ENCODE measurements around the gene SPEG.

The SPEG gene

DNA sequence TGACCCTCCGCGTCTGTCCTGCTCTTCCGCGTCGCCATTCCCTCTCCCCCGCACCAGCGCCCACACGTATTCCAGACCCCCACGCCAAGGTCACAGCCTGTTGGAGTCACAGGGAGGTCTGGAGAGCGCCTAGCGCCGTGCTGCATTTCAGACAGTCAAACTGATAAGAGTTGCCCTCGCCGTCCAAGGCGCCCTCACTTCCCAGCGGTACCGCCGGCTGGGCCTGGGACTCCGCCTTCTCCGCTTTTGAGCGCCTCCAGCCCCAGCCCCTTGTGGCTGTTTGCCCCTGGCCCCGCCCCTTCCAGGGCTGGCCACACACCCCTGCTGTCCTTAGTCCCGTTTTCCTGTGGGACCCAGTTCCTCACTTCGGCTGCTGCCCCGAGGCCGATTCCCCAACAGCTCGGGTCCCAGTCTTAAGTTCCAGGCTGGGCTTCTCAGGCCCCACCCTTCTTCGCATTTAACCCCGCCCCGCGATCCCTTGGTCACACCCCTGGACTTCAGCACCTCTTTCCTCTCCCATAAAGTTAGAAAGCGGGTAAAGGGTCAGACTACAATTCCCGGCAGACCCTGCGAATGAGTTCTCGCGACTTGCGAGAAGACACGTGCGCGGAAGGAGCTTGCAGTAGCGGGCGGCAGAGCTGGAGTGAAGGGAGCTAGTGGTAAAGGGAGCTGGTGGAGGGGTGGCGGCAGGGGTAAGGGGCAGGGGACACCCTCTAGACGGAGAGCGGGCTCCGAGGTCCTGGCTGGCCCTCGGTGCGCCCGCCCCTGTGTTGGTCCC, 63.8 kb downstream of the SPEG start, which contains the start of gene GMPPA:
TSS of gene GMPPA (plus strand) at position 612 of the 778 bp plus-strand sequence. CDS start 1,085 bp downstream, outside the sequence.
- DNase-seq, result peak; percentile 95

DNA sequence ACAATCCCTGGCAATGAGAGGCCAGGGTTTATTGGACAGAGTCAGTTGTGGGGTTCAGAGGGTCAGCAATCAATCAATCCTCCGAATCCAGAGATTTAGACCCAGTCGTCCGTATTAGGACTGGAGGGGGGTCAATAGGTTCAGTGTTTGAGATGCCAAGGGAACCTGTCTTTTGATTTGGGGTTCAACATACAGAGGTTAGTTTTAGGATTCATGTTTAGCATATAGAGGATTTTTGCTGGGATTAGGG, 64.3 kb downstream of the SPEG start:
- no peak for DNase-seq

DNA sequence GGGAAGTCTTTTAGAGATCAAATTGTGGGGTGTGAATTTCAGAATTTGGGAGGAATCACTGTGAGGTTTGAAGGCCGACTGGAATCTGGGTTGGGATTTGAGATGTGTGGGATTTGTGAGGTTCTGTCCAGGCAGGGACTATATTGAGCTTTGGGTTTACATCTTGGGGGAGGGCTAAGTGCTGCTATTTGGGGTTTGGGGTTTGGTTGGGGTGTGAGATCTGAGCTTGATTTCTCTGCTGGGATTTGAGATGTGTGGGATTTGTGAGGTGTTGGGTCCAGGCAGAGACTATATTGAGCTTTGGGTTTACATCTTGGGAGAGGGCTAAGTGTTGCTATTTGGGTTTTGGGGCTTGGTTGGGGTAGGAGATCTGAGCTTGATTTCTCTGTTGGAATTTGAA, 64.9 kb downstream of the SPEG start:
- DNase-seq, result no peak

DNA sequence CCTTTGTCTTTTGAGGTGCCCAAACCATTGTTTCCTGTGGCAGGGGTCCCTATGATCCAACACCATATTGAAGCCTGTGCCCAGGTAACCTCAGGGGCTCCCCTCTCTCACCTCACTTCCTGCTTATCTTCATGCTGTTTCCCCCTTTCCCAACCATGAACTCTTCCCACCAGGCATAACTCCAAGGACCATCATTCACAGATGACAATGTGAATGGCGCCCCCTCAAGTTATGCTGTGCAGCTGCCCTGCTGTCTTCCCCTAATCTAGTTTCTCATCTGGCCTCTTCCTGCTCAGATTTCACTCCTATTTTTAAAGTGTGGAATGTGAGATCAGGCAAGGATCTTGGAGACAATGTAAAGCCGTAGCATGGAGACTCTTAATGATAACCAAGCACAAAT, 65.5 kb downstream of the SPEG start:
- DNase-seq, result no peak

DNA sequence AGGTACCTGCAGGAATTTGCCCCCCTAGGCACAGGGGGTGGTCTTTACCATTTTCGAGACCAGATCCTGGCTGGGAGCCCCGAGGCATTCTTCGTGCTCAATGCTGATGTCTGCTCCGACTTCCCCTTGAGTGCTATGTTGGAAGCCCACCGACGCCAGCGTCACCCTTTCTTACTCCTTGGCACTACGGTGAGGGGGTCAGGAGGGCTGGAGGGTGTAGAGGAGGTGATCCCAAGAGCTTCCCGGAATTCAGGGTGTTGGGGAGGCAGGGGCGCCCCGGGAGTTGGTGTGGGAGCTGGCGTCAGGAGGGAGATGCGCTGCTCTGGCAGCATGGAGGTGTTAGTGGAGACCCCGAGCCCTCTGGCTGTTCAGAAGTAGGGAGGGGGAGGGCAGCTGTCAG, 67.2 kb downstream of the SPEG start:
- DNase-seq, result no peak

DNA sequence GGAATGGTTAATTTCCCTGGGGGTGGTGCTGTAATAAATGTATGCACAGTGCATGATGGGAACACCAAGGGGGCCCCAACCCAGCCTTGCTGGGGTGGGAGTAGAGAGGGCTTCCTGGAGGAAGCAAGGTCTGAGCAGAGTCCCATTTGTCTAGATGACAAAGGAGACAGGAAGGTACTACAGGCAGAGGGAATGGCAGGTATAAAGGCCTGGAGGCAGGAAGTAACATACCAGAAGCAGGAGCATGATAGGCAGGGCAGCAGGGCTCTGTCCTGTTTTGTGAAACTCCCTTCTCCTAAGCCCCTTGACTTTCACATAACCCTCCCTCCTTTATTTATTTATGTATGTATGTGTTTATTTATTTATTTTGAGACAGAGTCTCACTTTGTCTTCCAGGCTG, 68.0 kb downstream of the SPEG start:
- no peak for DNase-seq

DNA sequence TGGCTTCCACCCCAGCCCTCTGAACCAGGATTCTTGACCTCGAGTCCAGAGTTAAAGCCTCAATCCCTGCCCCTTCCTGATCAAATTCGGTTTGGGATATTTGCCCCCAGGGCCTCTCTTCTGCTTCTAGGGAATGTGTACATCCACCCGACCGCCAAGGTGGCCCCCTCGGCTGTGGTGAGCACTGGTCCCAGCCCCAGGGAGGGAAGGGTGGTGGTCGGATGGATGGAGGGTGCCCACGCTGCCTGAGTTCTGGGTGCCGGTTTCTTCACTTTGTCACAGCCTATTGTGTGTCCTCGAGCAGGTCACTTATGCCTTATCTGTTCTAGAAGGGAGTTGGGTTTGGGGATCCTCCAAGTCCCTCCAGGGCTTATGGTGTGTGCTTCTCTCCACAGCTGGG, 70.9 kb downstream of the SPEG start:
- DNase-seq, result no peak

DNA sequence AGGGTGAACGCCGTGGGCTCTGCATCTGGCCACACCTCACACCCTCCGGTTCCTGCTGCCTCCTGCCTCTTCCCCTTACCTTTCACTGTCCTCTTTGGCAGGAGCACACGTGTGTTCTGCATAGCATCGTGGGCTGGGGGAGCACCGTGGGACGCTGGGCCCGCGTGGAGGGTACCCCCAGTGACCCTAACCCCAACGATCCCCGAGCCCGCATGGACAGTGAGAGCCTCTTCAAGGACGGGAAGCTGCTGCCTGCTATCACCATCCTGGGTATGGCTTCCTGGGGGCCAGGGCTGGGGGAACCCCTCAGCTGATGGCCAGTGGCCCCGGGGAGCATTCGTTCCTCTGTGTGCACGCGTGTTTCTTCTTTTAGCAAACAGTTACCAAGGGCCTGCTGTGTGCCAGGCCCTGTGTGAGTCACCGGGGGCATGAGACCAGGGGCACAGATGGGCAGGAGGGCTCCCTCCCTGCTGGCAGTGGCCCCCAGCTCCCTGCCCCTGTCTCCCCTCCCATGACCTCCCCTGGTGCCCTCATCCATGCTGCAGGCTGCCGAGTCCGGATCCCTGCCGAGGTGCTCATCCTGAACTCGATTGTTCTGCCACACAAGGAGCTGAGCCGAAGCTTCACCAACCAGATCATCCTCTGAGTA, 71.6 kb downstream of the SPEG start:
- no peak for DNase-seq

DNA sequence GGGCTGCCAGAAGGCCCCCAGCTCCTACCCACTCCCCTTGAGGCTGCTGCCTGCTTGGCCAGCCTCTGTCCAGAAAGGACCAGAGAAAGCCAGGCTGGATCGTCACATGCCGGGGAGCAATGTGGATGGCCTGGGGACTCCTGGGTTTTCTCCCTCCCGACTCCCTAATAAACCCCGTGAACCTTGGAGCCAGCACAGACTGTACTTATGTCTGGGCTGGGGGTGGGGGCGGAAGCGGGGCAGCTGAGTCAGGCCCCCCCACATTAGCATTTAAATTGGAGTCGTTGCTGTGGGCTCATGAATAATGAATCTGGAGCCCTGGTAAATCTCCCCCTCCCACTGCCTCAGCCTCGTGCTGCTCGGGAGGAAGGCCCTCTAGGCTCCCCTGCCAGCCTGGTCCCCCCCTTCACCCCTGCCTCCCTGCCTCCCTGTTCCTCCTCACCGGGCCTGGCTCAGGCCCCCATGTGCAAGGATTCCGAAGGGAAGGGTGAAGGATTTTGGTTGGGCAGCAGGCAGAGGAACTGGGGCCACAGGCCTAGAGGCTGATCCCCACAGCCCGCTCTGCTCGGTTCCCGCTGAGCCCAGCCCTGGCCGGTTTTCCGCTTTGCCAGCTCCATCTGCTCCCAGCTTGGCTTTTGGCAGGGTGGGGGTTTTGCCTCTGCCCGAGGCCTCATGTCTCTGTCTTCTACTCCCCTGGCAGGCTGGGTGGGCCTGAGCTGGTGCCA, 72.3 kb downstream of the SPEG start:
- DNase-seq, result no peak

DNA sequence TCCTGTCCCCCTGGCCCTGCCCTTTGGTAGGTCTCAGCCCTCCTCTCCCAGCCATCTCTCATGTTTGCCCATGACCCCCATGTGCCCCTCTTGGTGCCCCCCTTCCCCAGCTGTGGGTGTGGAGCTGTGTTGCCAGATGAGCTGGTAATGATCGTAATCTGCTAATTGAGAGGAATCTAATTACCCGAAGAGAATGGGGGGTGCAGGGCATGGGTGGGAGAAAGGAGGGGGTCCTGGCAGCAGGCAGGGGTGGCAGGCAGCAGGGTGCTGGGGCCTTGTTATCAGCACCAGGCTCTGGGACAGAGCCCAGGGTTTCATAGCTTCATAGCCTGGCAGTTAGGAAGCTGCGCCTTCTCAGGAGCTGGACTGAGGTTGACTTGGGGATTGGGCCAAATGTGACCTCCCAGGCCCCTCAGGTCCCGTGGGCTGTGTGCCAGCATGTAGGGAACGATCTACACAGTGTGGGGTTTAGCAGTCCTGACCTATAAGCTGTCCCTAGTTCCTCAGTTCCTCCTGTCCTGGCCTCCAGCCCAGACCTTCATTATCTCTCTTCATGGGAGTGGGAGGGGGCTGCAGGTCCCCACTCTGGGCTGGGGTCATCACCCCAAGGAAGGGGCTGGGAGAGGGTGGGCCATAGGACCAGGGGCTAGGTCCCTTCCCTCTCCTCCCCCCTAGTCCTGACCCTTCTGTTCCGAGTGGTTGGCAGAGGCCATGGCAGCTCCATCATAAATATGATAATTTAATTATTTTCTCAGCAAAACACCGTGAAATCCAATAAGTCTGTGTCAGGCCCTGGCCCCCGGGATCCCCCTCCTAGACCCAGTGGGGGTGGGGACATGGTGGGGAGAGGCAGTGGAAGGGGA, 73.2 kb downstream of the SPEG start:
- DNase-seq, result no peak

DNA sequence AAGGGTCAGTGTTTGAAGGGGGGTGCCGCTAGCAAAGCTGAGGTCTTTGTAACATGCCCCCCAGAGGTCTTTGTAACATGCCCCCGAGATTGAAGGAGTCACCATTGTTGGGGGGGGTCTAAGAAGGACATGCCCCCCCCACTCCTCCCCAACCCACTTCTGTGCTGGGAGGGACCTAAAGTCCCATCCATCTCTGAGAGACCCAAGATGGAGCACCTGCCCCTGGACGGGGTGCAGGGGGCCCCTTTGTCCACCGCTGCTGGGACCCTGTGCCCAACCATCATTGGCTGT, 73.7 kb downstream of the SPEG start:
- DNase-seq, result no peak

DNA sequence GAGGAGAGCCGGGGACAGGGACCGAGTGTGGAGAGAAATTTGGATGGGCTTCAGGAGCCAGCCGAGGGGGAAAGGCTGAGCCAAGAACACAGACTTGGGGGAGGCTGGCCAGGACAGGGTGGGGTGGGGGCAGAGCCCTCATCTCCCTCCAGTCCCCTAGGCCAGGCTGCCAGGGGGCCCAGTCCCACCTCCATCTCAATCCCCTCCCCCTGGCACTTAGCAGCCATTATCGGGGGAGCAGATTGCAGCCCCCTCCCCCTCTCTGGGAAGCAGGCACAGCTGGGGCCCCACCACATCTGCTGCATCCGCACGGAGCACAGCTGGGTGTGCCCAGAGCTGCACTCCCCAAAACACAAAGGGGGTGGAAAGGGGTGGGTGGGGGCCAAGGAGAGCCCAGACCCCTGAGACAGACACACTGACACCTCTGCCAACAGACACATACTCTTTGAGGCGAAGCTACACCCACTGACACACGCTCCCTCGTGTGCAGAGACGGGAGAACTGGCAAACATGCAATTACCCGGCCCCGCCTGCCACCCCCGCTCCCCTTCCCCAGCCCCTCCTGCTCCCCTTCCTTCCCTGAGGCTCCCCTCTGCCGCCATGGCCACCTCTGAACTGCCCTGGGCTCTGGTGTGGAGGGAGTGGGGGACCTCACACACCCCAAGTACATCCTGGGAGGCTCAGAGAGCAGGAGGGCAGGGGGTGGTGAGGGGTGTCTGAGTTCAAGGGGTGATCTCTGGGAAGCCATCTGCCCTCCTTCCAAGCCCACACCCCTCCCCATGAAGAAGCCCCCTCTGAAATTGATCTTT, 74.5 kb downstream of the SPEG start:
- DNase-seq, result no peak

DNA sequence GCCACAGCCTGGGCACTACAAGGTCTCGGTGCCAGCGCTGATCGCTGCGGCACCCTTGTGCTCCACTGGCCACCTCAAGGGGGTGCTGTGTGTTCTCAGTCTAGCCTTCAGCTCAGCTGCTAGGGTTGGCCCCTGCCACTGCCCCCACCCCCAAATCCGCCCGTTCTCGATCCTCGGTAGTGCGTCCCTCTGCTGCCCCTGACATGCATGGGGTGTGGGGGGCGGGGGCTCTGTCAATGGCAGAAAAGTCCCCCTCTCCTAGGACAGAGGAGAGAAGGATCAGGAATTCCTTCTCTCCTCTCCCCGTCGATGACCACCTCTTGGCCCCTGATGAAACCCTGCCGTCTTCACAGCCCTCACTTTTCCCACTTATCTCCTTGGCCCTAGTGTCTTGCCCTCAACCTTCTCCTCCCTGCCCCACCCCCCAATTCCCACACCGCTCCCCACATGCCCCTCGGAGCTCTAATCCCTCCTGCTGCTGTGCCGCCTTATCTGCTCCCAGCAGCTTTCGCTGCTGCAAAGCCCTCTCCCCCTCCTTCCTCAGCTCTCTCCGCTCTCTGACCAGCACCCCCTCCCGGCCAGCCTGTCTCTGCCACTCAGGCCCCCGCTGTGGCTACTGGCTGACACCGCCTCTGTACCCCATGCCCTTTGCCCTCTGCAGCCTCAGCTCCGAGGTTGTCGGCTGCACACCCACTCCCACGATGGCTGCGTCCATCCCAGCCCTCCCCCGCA, 75.3 kb downstream of the SPEG start:
- peak; percentile 51 for DNase-seq

DNA sequence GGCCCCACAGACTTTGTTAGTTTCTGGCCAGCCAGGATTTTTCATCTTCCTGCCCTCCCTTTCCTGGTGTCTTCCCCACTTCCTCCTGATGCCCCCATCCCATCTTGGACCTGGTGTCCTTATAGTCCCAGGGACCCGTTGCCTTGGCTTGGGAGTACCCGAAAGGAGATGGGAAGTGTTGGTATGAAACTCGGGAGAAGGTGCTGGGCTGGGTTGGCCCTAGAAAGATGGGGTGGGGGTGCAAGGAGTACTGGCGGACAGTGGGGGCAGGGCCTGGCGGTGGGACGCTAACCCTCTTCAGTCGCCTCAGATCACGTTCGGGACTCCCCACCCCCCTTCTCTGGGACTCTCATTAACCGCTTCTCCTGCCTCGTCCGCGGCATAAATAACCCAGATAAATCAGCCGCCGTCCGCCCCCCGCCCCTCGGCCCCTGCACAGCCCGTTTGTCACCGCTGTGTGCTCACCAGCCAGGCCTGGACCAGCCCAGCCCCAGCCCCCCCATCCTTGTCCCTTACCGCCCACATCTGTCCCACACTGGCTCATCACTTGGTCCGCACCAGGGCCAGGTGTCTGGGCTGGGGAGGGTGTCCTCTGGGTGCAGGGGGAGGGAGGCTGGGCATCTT, 76.0 kb downstream of the SPEG start:
- no peak for DNase-seq

DNA sequence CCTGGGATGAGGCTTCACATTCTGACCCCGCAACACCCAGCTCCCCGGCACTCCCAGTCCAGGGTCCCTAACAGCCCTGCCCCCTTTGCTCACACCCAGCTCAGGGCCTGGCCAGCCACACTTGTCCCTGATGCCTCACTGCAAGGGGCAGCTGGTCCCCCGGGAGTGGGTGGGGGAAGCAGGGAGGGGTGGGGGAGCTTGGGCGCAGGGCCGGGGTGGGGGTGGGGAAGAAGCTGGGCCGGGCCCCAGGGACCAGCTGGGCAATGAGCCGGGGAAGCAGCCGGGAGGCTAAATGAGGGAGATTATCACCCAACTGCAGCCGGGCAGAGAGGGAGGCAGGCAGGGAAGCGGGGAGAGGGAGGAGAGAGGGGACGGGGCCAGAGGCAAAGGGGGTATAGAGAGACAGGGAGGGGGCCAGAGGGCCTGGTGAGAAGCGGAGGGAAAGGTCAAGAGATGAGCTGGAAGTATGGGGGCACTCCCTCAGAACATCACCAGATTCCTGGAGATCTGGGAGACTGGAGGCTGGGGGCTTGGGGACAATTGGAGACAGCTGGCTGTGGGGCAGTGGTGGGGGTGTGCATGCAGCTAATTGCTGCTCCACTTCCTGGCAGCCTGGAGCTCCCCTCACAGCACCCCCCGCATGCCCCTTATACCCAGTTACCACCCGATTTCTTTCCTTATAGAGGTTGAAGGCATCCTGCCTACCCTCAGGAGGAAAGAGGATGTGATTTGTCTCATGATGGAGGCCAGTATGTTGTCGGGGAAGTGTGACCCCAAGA, 77.1 kb downstream of the SPEG start:
- DNase-seq, result no peak

DNA sequence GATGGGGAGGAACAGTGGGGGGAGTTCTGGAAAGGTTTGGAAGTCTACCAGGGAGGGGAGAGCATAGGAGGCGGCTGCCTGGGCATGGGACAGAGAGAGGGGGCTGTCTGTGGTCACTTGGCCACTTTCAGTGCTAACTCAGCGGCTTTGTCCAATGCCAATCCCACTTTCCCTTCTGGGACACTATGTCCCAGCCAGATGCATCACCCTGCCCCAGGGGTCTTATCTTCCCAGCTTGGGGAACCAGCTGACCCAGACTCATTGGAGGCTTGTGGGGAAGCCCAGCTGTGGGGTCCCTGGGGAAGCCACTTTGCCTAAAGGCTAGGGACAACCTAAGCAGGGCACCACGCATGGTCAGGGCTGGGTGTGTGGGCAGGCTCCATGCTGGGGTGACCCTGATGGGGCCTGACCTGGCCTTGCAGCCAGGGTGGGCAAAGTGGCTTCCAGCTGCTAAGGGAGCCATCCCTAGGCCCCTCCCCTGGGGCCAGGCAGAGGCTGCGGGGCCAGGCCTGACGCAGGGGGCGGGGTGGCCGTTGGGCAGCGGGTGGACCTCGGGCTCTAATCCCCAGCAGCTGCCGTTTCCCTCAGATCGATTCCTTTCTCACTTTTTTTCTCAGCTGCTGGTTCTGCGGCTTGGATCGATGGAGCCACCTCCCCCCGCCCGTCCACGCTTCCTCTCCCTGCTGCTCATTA, 78.0 kb downstream of the SPEG start:
- DNase-seq, result no peak

DNA sequence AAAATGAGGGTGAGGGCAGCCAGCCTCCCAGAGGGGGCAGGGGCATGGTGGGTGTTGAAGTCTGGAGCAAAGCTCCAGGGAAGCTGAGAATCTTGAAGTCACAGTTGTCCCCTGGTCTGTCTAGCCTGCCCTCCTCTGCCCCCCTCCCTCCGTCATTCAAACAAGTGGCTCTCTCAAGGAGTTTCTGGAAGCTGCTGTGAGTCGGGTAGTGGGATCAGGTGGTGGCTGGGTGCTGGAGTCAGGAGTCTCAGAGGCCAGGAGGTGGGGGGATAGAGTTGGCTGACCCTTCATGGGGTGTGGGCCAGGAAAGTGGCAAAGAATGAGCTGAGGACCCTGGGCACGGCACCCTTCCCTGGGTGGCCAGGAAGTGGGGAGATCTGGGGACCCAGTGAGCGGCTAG, 79.1 kb downstream of the SPEG start:
- DNase-seq, result no peak

DNA sequence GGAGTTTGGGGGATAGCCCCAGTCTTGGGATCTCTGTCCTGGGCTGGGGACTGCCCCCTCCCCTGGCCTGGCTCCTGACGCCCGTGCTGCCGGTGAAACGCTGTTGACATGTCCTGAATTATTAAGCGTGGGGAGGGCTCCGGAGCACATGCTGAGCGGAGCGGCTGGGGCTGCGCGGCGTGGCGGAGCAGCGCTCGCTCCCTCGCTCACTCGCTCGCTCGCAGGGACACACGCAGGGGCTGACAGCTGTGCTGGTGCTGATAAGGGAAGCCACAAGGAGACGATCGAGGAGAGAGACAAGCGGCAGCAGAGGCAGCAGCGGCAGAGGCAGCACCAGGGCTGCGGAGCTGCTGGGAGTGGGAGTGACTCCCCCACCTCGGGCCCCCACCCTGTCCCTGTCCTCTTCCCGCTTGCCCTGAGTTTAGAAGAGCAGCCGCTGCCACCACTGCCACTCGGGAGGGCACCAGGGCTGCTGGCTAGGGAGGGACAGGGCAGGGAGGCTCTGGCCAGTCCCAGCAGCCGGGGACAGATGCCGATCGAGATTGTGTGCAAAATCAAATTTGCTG, 79.6 kb downstream of the SPEG start, which contains the start of gene ASIC4:
TSS of gene ASIC4 (plus strand) at position 287 of the 566 bp plus-strand sequence. CDS start at position 530, 243 bp downstream.
- DNase-seq, result no peak

DNA sequence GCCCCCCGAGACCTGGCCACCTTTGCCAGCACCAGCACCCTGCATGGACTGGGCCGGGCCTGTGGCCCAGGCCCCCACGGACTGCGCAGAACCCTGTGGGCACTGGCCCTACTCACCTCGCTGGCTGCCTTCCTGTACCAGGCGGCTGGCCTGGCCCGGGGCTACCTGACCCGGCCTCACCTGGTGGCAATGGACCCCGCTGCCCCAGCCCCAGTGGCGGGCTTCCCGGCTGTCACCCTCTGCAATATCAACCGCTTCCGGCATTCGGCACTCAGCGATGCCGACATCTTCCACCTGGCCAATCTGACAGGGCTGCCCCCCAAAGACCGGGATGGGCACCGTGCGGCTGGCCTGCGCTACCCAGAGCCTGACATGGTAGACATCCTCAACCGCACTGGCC, 80.2 kb downstream of the SPEG start:
- DNase-seq, result no peak

Measured in RPMI8226 (cell line).